HL-60/S4 (cell line): ENCODE measurements around the gene OR4L1.
"Not testable (repeated sequence)": the region's sequence is repeated elsewhere in the genome, so short reads cannot be mapped to it uniquely, and the experiment has no call there.

Experiments
- in situ Hi-C: fragments of 300-500 bp; cut with MboI; formaldehyde crosslinking; loops from 2 replicates; pipeline ENCODE4 v1.14.3; 2022; ENCODE audit warnings: low sequenced_read_pairs

OR4L1 gene, protein sequence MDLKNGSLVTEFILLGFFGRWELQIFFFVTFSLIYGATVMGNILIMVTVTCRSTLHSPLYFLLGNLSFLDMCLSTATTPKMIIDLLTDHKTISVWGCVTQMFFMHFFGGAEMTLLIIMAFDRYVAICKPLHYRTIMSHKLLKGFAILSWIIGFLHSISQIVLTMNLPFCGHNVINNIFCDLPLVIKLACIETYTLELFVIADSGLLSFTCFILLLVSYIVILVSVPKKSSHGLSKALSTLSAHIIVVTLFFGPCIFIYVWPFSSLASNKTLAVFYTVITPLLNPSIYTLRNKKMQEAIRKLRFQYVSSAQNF

DNA sequence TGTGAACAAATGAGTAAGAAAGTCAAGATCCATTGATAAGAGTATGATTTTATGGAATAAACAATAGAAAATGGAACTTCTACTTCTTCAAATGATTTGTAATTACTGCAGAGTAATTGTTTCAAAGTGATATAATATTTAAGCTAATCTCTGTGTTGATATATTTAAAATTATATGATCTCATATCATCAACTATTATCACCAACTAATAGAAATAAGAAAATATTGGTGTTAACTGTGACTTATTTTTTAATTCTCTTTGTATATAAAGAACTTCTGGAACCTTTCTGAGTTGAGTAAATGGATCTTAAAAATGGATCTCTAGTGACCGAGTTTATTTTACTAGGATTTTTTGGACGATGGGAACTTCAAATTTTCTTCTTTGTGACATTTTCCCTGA is at the start of gene OR4L1:
Gene OR4L1 (plus strand): TSS at position 301 of the 400 bp plus-strand sequence. CDS start 0 bp downstream, at position 301.
- in situ Hi-C loops = no loop called here

DNA sequence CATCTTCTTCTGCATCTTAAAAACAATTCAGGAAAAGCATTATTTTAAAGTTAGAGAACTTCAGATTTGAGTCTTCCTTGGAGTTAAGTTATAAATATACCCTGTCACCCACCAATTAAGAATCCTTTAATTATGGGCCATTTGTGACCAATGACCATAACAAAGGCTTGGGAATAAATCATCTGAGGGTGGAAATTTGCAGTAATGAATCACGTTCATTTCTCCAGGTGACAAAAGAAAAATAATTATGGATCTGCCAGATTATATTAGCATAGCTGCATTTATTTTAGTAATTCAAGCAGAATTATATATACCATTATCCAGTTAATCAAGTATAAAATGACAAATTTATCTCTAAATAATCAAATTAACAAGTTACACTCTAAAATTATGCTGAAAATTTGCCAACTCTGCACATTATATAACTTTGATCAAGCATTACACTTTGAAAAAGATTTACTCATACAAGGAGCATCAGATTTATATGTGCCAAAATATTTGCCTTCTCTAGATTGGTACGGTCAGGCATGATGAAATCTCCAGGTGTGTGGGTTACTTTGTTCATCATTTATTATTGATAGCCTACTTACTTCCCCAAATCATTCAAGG is 40.5 kb upstream of the OR4L1 start, which contains the start of gene OR4K14:
Gene OR4K14 (minus strand): TSS at position 51 of the 609 bp plus-strand sequence. CDS start 4,114 bp downstream, outside the sequence.
- in situ Hi-C loops = no loop called here

DNA sequence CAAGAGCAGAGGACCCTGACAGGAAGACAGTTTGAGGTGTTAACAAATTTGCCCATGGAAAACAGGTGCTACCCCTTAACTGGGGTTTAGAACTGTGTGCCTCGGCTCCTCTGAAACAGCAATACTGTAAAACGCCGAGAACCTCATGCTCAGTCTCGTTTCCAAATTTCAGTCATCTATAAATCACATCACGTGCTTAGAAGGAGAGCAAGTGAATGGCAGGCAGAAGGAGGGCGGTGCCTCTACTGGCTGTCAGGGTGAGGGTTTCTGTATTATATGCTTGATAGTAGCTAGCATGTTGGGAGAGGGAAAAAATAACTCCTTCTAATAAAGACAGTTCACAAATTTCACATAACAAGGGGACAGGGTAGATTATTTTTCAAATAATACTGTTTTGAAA is 28.8 kb upstream of the OR4L1 start:
- in situ Hi-C loops = no loop called here

DNA sequence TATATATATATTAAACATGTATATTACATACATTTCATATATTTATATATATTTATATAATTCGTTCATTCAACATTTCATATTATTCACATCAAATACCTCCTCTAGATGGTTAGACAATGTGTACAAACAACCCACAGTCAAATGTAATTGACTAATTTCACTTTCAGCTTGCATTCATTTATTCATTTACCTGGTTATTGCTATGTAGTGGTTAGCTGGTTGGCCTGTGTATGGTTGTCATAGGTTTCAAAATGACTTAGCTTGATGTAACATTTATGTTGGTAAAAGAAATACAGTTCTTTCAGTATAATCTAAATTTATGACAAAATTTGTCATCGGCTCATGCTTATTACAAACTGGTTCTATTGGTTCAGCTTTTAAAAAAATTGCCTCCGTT is 24.4 kb upstream of the OR4L1 start:
- in situ Hi-C loops = no loop called here

DNA sequence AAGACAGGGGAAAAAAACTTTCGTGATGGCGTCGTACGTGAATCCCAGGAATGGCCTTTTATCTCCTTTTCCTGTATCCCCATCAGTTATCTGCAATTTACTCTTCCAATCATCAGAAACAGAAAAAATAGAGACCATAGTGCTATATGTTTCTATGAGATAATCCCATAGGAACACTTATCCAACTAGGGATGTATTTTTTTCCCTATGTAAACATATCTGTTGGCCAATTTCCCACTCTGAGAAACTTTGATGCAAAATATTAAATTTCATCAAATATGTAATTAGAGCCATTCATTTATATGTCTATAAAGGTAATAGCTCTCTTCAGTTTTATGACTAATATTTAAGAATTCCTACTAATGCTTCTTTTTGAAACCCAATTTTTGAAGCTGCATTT is 23.9 kb upstream of the OR4L1 start, which contains the start of gene OR4K13:
Gene OR4K13 (minus strand): TSS at position 101 of the 400 bp plus-strand sequence. CDS start 1,280 bp downstream, outside the sequence.
- in situ Hi-C loops = no loop called here

DNA sequence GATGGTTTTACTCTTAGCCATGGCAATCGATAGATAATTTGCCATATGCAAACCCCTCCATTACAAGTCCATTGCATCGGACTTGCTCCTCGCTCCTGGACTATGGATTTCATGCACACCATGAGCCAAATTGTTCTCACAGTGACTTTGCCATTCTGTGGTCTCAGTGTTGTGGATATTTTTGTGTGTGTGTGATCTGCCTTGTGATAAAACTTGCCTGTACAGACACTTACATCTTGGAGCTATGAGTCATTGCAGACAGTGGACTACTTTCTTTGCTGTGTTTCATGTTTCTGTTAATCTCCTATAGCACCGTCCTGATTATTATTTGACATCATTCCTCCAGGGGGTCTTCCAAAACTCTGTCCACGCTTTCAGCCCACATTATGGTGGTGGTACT is 15.6 kb upstream of the OR4L1 start:
- in situ Hi-C loops = no loop called here

DNA sequence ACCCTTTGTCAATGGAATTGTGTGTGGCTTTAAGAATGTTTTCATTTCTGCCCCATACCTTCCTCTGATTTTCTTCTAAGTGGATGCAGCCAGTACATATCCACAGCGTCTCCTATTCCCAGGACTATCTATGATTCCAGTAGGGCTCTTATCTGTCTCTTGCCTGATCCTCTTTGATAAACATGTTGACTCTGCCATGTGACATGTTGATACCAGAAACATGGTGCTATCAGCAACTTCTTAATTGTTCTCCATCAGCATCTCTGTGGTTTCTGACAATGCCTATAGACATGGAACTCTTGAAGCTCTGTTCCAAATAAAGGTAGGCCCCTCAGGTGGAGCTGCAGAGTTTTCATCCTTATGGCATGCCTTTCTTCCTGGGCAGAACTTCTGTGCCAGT is 11.6 kb upstream of the OR4L1 start:
- in situ Hi-C loops = no loop called here

DNA sequence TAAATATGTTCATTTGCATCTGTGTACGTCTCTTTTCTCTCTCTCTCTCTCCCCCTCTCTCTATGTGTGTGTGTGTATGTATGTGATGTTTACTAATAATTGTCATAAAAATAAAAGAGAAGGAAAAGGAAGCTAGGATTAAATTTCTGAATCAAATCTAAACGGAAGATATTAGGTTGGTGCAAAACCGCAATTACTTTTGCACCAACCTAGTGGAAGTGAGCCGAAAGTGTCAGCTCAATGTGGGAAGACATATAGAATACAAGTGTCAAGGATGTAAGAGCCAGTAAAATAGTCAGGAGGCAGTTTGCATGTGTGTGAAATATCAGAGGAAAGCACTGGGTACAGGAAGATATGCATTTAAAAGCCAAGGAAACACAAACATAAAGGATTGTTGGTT is 32.2 kb downstream of the OR4L1 start:
- in situ Hi-C loops = no loop called here

DNA sequence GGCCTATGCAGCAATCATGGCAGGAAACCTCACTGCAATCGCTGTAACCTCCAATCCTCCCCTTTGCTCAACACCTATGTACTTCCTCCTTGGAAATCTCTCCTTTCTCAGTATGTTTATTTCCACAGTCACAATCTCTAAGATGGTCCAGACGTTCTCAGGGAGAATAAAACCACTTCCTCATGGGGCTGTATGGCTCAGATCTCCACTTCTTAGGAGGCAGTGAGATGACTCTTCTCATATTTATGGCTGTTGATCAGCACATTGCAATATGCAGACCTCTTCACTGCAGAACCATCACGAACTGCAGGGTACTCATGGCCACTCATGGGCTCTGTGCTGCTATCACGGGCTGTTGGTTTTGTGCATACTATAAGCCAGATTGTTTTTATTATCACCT is 33.6 kb downstream of the OR4L1 start:
- in situ Hi-C loops = no loop called here

DNA sequence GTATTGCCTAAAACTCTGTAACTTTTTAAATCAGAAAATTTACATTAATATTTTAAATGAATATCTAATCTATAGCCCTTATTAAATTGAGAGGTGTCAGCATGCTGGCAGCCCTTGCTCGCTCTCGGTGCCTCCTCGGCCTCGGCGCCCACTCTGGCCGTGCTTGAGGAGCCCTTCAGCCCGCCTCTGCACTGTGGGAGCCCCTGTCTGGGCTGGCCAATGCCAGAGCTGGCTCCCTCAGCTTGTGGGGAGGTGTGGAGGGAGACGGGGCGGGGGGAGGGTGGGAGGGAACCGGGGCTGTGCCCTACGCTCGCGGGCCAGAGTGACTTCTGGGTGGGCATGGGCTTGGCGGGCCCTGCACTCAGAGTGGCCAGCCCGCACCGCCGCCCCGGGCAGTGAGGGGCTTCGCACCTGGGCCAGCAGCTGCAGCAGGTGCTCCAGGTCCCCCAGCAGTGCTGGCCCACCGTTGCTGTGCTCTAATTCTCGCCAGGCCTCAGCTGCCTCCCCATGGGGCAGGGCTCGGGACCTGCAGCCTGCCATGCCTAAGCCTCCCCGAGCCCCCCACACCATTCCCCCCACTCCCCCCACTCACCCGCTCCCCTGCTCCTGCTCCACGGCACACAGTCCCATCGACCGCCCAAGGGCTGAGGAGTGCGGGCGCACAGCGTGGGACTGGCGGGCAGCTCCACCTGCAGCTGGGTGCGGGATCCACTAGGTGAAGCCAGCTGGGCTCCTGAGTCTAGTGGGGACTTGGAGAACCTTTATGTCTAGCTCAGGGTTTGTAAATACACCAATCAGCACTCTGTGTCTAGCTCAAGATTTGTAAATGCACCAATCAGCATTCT is 39.3 kb downstream of the OR4L1 start:
- in situ Hi-C loops = not testable (repeated sequence)

DNA sequence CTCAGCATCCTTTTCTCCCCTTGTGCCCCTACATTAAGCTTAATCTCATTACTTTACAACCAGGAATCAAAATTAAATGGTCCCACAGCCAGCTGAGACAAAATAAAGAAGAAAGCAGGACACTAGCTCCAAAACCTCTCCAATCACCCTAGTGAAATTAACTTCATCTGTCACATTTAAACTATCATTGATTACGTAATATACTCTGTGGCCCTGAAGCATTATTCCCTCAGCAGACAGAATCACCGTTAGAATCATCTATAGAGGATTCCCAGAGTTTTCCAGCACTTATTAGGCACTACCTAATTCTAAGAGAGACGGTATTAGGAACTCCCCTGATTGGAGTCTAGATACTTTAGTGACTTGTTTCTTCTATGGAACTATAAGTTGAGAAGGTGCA is 50.6 kb downstream of the OR4L1 start, which contains the start of gene OR4K17:
Gene OR4K17 (plus strand): TSS at position 302 of the 400 bp plus-strand sequence. CDS start 6,761 bp downstream, outside the sequence.
- in situ Hi-C loops = no loop called here
